ENCODE measurements around the gene TRIM66. TPM values are rescaled to one million over a fixed set of nuclear protein-coding genes. Genes with fewer than 3 reads are reported as not detected.

The TRIM66 gene
- polyA plus RNA-seq, 4 donors, result 1.4 to 6.0 (median 4.0) TPM

DNA sequence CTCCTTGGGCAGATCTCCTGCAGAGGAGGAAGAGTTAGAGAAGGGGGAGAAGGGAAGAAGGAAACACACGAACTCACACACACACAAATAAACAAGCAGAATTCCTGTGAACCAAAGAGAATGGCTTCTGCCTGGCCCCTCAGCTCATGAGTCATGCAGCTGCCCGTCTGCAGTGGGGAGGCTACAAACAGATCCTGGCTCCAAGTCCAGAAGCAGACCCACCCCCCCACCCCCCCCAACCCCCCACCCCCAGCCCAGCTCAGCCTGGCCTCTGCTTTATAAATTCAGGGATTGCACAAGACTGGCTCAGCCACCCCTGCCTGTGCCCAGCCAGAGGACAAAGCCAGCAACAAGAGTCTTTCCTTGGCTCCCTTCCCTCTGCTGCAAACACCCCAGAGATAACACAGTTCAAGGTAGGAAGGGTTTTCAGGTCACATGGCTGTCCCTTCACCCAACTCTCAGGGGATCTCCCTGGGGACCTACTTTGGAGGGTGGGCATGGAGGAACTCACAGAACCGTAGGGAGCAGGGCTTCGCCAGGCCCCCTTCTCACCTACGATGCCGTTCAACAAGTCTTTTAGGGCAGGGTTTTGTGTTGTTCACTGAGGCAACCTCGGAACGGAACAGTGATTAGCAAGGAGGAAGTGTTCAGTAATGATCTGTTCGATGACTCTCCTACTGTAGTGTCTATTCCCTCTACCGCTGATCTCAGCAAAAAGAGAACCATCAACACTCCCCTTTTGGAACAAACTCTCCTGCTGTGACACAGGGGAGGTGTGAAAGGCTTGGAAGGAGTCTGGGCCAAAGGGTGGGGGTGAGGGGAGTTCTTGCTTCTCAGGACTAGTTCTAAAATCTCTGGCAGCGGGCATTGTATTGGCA, 35.6 kb upstream of the TRIM66 start:
- DNase-seq (peak; percentile 46 to 75), FAIRE-seq (no peak)
- no peaks in the 10 kb centered on the region for H3K9me3 ChIP-seq (ENCODE audit: control insufficient read depth in 2 of 2, insufficient read depth in 1 of 2, low read depth in 1 of 2, low read length in 1 of 2)
- H3K27me3 ChIP-seq (ENCODE audit: control insufficient read depth in 3 of 3, insufficient read depth in 3 of 3, low read length in 3 of 3), result no peaks in the 10 kb centered on the region
- peak overlapping the region; percentile 56 to 90 (median 76) for H3K27ac ChIP-seq (ENCODE audit: low read depth in 1 of 3, low read length in 2 of 3)
- peaks cover 0 to 65% (median 0%) of the 10 kb centered on the region in 3 donors for H3K36me3 ChIP-seq (ENCODE audit: control insufficient read depth in 3 of 3, insufficient read depth in 2 of 3, low read depth in 1 of 3, low read length in 3 of 3)
- WGBS, 3 donors, result 21 to 35% (median 29%) methylated on average over 11 of the region's 11 CpGs
- peaks cover 3 to 87% (median 8%) of the 10 kb centered on the region in 3 donors for H3K4me1 ChIP-seq (ENCODE audit: control insufficient read depth in 3 of 3, insufficient read depth in 2 of 3, low read depth in 1 of 3, low read length in 2 of 3)
- H3K4me3 ChIP-seq (ENCODE audit: low read depth in 1 of 3, low read length in 3 of 3), result no peak overlapping the region

DNA sequence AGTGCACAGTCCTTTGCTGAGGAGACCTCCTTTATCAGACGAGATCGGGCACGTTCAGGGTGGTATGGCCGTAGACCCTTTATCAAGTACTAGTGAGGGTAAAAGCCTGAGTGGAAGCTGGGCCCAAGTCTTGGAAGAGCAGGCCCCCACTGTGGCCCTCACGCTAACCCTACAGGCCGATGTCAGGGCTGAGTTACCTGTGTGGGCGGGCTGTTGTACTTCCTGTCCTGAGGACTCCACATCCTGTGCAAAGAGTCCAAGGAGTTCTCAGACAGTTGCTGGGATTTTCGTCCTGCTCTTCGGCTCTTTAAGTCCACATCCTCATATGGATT, 35.0 kb upstream of the TRIM66 start:
- Histone ChIP-seq H3K36me3 (ENCODE audit: control insufficient read depth in 3 of 3, insufficient read depth in 2 of 3, low read depth in 1 of 3, low read length in 3 of 3) (peaks cover 0 to 65% (median 0%) of the 10 kb centered on the region in 3 donors), H3K27ac (ENCODE audit: low read depth in 1 of 3, low read length in 2 of 3) (peak overlapping the region; percentile 25 to 83 (median 76)), H3K27me3 (ENCODE audit: control insufficient read depth in 3 of 3, insufficient read depth in 3 of 3, low read length in 3 of 3) (no peaks in the 10 kb centered on the region), H3K4me3 (ENCODE audit: low read depth in 1 of 3, low read length in 3 of 3) (no peak overlapping the region), H3K9me3 (ENCODE audit: control insufficient read depth in 2 of 2, insufficient read depth in 1 of 2, low read depth in 1 of 2, low read length in 1 of 2) (no peaks in the 10 kb centered on the region), H3K4me1 (ENCODE audit: control insufficient read depth in 3 of 3, insufficient read depth in 2 of 3, low read depth in 1 of 3, low read length in 2 of 3) (peaks cover 3 to 82% (median 6%) of the 10 kb centered on the region in 3 donors)
- WGBS, 3 donors, result 61 to 74% (median 67%) methylated on average over 9 of the region's 9 CpGs
- FAIRE-seq, result no peak
- DNase-seq, result no peak

DNA sequence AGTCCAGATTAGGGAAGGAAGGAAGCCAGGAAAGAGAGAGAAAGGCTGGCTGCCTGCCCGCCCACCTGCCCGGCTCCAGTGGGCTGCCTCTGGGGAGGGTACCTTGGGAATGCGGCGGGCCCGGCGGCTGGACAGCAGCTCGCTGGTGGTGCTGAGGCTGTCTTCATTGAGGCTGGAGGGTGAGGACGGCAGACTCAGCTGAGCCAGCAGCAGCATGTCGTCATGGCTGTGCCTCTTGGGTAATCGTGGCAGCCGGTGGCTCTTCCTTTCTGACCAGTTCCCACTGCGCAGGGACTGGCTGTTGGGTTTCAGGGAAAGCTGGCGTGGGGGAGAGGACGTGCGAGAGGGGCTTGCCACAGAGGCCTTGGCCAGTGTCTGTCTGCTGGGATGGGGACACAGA, 33.0 kb upstream of the TRIM66 start:
- DNase-seq (no peak), FAIRE-seq (no peak)
- Histone ChIP-seq H3K27me3 (ENCODE audit: control insufficient read depth in 3 of 3, insufficient read depth in 3 of 3, low read length in 3 of 3) (no peaks in the 10 kb centered on the region), H3K9me3 (ENCODE audit: control insufficient read depth in 2 of 2, insufficient read depth in 1 of 2, low read depth in 1 of 2, low read length in 1 of 2) (no peaks in the 10 kb centered on the region), H3K4me3 (ENCODE audit: low read depth in 1 of 3, low read length in 3 of 3) (no peak overlapping the region), H3K27ac (ENCODE audit: low read depth in 1 of 3, low read length in 2 of 3) (peak overlapping the region in 1 of 3 donors; percentile 2), H3K36me3 (ENCODE audit: control insufficient read depth in 3 of 3, insufficient read depth in 2 of 3, low read depth in 1 of 3, low read length in 3 of 3) (peaks cover 0 to 71% (median 0%) of the 10 kb centered on the region in 3 donors), H3K4me1 (ENCODE audit: control insufficient read depth in 3 of 3, insufficient read depth in 2 of 3, low read depth in 1 of 3, low read length in 2 of 3) (peaks cover 0 to 62% (median 3%) of the 10 kb centered on the region in 3 donors)
- 83 to 96% (median 88%) methylated on average over 13 to 15 of the region's 15 CpGs for WGBS, 3 donors

DNA sequence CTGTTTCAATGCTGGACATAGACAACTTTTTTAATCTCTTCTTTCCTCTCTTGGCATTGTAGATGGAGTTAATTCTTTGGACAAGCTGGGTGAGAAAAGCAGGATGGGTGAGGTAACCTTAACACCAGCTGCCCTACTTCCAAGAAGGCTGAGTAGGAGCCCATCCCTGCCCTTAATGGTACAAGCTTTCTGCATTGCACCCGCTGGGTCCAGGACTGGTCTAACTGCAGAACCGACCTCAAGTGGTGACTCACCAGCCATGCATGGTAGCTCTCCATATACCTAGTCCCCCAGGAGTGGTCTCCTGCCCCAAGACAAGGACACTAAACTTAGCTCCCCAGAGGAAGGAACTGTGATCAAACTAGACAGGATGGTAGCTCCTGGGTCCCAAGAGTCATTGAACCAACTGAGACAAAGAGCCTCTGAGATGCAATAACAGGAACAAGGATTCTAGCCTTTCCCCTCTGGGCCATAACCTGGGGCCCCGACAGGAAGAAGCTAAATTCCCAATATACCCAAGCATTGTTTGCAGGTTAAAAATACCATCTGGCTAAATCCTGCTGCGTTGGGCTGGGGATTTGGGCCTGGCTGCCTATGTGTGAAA, 32.3 kb upstream of the TRIM66 start:
- H3K27ac ChIP-seq (ENCODE audit: low read depth in 1 of 3, low read length in 2 of 3), result peak overlapping the region in 1 of 3 donors; percentile 49
- H3K36me3 ChIP-seq (ENCODE audit: control insufficient read depth in 3 of 3, insufficient read depth in 2 of 3, low read depth in 1 of 3, low read length in 3 of 3), result peaks cover 0 to 76% (median 0%) of the 10 kb centered on the region in 3 donors

DNA sequence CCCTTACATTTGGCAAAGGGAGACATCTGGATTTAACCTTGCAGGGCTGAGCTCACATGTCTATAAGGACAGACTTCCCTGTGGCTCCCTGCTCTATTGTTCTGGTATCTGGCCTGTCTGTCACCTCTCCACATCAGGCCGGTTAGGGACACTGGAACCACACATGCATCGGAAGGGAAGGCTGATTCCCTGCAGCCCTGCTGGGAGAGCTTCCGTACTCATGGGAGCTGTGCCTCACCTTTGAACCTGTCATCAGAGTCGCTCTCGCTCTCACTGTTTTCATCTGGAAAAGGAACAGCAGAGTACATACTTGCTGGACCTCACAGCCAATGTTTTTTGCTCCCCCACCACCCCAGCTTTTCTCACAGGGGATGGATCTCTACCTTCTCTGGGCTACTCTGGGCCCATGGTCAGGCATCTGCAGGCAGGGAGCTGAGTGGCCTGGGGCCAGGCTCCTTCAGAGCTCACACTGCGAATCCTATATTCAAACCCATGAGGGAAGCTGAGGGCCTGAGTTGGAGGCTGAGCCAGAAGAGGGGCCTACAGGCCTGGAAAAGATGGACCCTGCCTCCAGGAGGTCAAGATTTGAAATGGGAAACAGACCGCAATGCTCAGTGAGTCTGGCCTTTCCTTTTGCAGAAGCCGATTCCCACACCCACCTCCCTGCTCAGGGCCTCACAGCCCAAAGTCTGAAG, 31.4 kb upstream of the TRIM66 start:
- 60 to 67% (median 60%) methylated on average over 8 of the region's 8 CpGs for WGBS, 3 donors
- Histone ChIP-seq H3K36me3 (ENCODE audit: control insufficient read depth in 3 of 3, insufficient read depth in 2 of 3, low read depth in 1 of 3, low read length in 3 of 3) (peaks cover 0 to 73% (median 0%) of the 10 kb centered on the region in 3 donors), H3K4me1 (ENCODE audit: control insufficient read depth in 3 of 3, insufficient read depth in 2 of 3, low read depth in 1 of 3, low read length in 2 of 3) (peaks cover 0 to 49% (median 3%) of the 10 kb centered on the region in 3 donors), H3K4me3 (ENCODE audit: low read depth in 1 of 3, low read length in 3 of 3) (no peak overlapping the region), H3K27me3 (ENCODE audit: control insufficient read depth in 3 of 3, insufficient read depth in 3 of 3, low read length in 3 of 3) (no peaks in the 10 kb centered on the region), H3K9me3 (ENCODE audit: control insufficient read depth in 2 of 2, insufficient read depth in 1 of 2, low read depth in 1 of 2, low read length in 1 of 2) (no peaks in the 10 kb centered on the region), H3K27ac (ENCODE audit: low read depth in 1 of 3, low read length in 2 of 3) (peak overlapping the region in 2 of 3 donors; percentile 19 to 49)
- FAIRE-seq, result no peak
- DNase-seq, result peak; percentile 40 to 55

More for the DNA sequence above, 32.3 kb upstream of the TRIM66 start:
- DNase-seq, result no peak
- H3K4me1 ChIP-seq (ENCODE audit: control insufficient read depth in 3 of 3, insufficient read depth in 2 of 3, low read depth in 1 of 3, low read length in 2 of 3), result peaks cover 0 to 55% (median 3%) of the 10 kb centered on the region in 3 donors
- H3K4me3 ChIP-seq (ENCODE audit: low read depth in 1 of 3, low read length in 3 of 3), result no peak overlapping the region
- no peak for FAIRE-seq
- H3K27me3 ChIP-seq (ENCODE audit: control insufficient read depth in 3 of 3, insufficient read depth in 3 of 3, low read length in 3 of 3), result no peaks in the 10 kb centered on the region
- WGBS, 3 donors, result 68 to 75% (median 69%) methylated on average over 4 of the region's 4 CpGs
- H3K9me3 ChIP-seq (ENCODE audit: control insufficient read depth in 2 of 2, insufficient read depth in 1 of 2, low read depth in 1 of 2, low read length in 1 of 2), result no peaks in the 10 kb centered on the region

DNA sequence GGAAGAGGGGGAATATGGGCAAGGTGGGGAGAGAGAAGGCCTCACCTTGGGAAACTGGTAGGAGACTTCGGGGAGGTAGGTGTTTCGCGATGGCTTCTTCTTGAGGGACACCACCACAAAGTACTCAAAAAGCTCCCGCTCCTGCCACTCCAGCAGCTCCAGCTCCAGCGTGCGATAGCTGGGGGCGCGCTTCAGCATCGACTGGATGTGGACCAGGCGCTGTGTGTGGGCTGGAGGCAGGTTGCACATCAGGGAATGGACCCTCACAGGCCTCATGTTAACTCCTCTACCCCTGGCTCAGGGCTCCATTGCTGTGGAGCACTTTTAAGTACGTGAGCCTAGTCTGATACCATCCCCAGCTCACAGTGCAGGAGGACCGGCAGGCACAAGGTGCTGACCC, 30.0 kb upstream of the TRIM66 start:
- 94 to 98% (median 96%) methylated on average over 12 of the region's 12 CpGs for WGBS, 3 donors
- Histone ChIP-seq H3K27me3 (ENCODE audit: control insufficient read depth in 3 of 3, insufficient read depth in 3 of 3, low read length in 3 of 3) (no peaks in the 10 kb centered on the region), H3K9me3 (ENCODE audit: control insufficient read depth in 2 of 2, insufficient read depth in 1 of 2, low read depth in 1 of 2, low read length in 1 of 2) (no peaks in the 10 kb centered on the region), H3K27ac (ENCODE audit: low read depth in 1 of 3, low read length in 2 of 3) (no peak overlapping the region), H3K4me3 (ENCODE audit: low read depth in 1 of 3, low read length in 3 of 3) (no peak overlapping the region), H3K36me3 (ENCODE audit: control insufficient read depth in 3 of 3, insufficient read depth in 2 of 3, low read depth in 1 of 3, low read length in 3 of 3) (peaks cover 0 to 79% (median 0%) of the 10 kb centered on the region in 3 donors), H3K4me1 (ENCODE audit: control insufficient read depth in 3 of 3, insufficient read depth in 2 of 3, low read depth in 1 of 3, low read length in 2 of 3) (peaks cover 0 to 36% (median 2%) of the 10 kb centered on the region in 3 donors)
- DNase-seq (no peak), FAIRE-seq (no peak)

DNA sequence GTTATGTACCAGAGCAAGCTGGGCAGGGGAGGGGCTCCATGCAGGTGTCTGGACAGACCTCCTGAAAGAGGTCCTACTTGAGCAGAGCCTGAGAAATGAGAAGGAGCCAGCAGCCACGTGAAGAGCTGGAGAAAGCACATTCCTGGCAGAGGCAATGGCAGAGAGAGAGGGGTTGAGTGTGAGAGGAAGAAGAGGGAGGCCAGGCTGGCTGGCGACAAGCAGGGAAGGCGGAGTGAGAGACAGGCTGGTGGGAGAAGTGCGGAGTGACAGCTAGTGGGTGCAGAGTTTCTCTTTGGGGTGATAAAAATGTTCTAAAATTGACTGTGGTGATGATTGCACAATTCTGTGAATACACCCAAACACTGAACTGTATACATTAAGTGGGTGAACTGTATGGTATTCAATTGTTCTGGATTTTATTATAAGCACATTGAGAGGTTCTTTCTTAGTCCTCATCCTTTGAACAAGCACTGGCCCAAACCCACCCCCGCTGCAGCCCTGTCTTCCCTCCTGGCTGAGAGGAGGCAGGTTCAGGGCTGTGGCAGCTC, 29.5 kb upstream of the TRIM66 start:
- FAIRE-seq, result no peak

GRCh38 chr11:8709777-8710176, 27.3 kb upstream of the TRIM66 start:
- H3K4me1 ChIP-seq (ENCODE audit: control insufficient read depth in 3 of 3, insufficient read depth in 2 of 3, low read depth in 1 of 3, low read length in 2 of 3), result peaks cover 0 to 14% (median 2%) of the 10 kb centered on the region in 3 donors
- no peaks in the 10 kb centered on the region for H3K9me3 ChIP-seq (ENCODE audit: control insufficient read depth in 2 of 2, insufficient read depth in 1 of 2, low read depth in 1 of 2, low read length in 1 of 2)
- no peaks in the 10 kb centered on the region for H3K27me3 ChIP-seq (ENCODE audit: control insufficient read depth in 3 of 3, insufficient read depth in 3 of 3, low read length in 3 of 3)
- peak overlapping the region in 2 of 3 donors; percentile 59 to 78 for H3K27ac ChIP-seq (ENCODE audit: low read depth in 1 of 3, low read length in 2 of 3)
- no peak overlapping the region for H3K4me3 ChIP-seq (ENCODE audit: low read depth in 1 of 3, low read length in 3 of 3)
- DNase-seq, result no peak
- peaks cover 0 to 77% (median 0%) of the 10 kb centered on the region in 3 donors for H3K36me3 ChIP-seq (ENCODE audit: control insufficient read depth in 3 of 3, insufficient read depth in 2 of 3, low read depth in 1 of 3, low read length in 3 of 3)
- FAIRE-seq, result no peak
- 82 to 85% (median 84%) methylated on average over 4 of the region's 4 CpGs for WGBS, 3 donors

More for the DNA sequence above, 29.5 kb upstream of the TRIM66 start:
- Histone ChIP-seq H3K9me3 (ENCODE audit: control insufficient read depth in 2 of 2, insufficient read depth in 1 of 2, low read depth in 1 of 2, low read length in 1 of 2) (no peaks in the 10 kb centered on the region), H3K27me3 (ENCODE audit: control insufficient read depth in 3 of 3, insufficient read depth in 3 of 3, low read length in 3 of 3) (no peaks in the 10 kb centered on the region), H3K27ac (ENCODE audit: low read depth in 1 of 3, low read length in 2 of 3) (no peak overlapping the region), H3K36me3 (ENCODE audit: control insufficient read depth in 3 of 3, insufficient read depth in 2 of 3, low read depth in 1 of 3, low read length in 3 of 3) (peaks cover 0 to 79% (median 0%) of the 10 kb centered on the region in 3 donors), H3K4me1 (ENCODE audit: control insufficient read depth in 3 of 3, insufficient read depth in 2 of 3, low read depth in 1 of 3, low read length in 2 of 3) (peaks cover 0 to 30% (median 2%) of the 10 kb centered on the region in 3 donors), H3K4me3 (ENCODE audit: low read depth in 1 of 3, low read length in 3 of 3) (no peak overlapping the region)
- 84 to 88% (median 86%) methylated on average over 5 of the region's 5 CpGs for WGBS, 3 donors
- DNase-seq, result no peak
